Retinal pigment epithelial cell (primary cell): Measurements from ENCODE around the gene MERTK.

ENCODE experiments used
- DNase-seq: peaks from one replicate; pipeline ENCODE4 v3.0.0-alpha.2; 2010; ENCODE audit warnings: low read depth
- H3K4me3 ChIP-seq: 2 replicates; pipeline ENCODE4 v1.5.1; 2011; ENCODE audit warnings: mild to moderate bottlenecking, low read length, control low read depth, moderate library complexity
- TF ChIP-seq, protein P1 (sequence below): conservative IDR thresholded peaks from 2 replicates; pipeline ENCODE4 v1.5.1; 2011; ENCODE audit warnings: low read depth, low read length, control low read depth, inconsistent platforms

The MERTK gene

DNA sequence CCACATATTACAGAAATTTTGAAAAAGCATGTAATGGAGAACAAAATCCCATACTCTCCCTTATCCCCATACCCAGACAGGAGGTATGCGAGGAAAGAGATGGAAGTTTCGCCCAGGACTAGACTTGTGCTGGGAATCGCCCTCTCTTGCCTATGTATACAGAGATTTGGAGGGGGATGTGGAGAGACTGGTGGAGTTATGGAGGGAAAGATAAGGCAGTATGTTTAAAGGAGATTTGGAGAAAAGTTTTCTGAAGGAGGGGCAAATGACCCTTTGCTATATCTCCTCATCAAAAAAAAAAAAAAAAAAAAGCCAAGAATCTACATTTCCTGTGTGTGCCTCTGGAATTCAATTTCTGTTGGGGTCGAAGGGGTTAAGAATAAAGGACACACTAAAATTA is 75.3 kb downstream of the MERTK start:
- TF ChIP-seq, protein P1, sequence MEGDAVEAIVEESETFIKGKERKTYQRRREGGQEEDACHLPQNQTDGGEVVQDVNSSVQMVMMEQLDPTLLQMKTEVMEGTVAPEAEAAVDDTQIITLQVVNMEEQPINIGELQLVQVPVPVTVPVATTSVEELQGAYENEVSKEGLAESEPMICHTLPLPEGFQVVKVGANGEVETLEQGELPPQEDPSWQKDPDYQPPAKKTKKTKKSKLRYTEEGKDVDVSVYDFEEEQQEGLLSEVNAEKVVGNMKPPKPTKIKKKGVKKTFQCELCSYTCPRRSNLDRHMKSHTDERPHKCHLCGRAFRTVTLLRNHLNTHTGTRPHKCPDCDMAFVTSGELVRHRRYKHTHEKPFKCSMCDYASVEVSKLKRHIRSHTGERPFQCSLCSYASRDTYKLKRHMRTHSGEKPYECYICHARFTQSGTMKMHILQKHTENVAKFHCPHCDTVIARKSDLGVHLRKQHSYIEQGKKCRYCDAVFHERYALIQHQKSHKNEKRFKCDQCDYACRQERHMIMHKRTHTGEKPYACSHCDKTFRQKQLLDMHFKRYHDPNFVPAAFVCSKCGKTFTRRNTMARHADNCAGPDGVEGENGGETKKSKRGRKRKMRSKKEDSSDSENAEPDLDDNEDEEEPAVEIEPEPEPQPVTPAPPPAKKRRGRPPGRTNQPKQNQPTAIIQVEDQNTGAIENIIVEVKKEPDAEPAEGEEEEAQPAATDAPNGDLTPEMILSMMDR = no peak
- H3K4me3 ChIP-seq = no peak overlapping the region
- DNase-seq = no peak

DNA sequence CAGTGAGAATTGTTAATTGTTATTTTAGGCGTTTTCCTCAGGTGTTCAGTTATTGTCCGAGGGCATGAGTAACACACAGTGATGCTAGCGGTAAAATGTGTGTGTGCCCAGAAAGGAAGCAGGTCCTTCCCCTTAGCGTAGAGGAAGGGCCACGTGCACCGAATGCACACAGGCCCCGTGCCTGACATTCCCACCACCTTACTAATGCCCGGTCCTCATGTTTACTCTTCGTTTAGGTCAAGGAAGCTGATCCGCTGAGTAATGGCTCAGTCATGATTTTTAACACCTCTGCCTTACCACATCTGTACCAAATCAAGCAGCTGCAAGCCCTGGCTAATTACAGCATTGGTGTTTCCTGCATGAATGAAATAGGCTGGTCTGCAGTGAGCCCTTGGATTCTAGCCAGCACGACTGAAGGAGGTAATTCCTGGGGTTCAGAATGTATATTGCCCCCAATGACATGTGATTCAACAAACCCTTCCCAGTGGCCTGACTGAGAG is 76.7 kb downstream of the MERTK start:
- H3K4me3 ChIP-seq = no peak overlapping the region
- TF ChIP-seq, protein P1 = no peak
- DNase-seq = peak; percentile 95

DNA sequence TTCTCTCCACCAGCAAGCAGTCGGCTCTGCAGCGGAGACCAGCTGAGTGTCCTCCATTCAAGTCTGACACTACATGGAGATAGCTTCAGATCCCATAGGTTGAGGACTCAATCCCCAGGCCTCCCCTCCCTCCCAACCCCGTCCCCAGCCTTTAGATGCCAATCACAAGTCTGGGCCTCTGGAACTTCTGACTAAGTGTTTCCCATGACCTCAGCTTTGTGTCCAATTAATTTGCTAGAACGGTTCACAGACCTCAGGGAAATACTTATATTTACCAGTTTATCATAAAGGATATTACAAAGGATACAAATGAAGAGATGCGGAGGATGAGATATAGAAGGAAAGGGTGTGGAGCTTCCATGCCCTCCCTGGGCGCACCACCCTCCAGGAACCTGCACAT is 77.4 kb downstream of the MERTK start:
- no peak for DNase-seq
- TF ChIP-seq, protein P1 = no peak
- H3K4me3 ChIP-seq = no peak overlapping the region

DNA sequence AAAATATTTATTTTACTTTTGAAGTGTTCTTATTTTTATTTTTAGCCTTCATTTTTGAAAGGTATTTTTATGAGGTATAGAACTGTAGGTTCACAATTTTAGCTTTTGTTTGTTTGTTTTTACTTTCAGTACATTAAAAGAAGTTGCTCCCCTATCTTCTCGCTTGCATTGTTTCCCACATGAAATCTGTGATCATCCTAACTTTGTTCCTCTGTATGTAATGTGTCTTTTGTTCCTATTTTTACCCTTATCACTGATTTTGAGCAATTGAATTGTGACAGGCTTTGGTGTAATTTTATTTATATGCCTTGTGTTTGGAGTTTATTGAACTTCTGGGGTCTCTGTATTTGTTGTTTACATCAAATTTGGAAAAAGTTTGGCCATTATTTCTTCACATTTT is 78.8 kb downstream of the MERTK start:
- DNase-seq = no peak
- H3K4me3 ChIP-seq = no peak overlapping the region
- TF ChIP-seq, protein P1 = no peak

DNA sequence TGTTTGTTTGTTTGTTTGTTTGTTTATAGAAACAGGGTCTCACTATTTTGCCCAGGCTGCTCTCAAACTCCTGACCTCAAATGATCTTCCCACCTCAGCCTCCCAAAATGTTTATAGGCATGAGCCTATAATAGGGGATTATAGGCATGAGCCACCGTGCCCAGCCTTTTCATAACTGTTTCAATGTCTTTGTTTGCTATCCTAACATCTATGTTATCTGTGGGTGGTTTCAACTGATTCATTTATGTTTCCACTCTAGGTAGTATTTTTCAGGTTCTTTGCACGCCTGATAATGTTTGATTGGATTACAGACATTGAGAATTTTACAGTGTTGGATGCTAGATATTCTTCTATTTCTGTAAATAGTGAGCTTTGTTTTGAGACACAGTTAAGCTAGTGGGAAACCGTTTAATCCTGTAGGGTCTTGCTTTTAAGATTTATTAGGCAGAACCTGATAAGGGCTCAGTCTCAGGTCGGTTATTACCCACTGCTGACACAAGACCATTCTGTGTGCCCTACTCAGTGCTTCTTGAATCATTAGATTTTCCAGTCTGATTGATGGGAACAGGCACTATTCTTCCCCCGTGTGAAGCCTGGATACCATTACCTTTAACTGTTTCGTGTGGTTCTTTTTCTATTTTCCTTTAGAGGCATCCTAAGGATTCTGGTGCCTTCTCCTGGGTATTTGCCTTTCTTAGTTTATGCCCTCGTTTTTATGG is 80.2 kb downstream of the MERTK start:
- DNase-seq = no peak
- TF ChIP-seq, protein P1 = no peak
- no peak overlapping the region for H3K4me3 ChIP-seq

DNA sequence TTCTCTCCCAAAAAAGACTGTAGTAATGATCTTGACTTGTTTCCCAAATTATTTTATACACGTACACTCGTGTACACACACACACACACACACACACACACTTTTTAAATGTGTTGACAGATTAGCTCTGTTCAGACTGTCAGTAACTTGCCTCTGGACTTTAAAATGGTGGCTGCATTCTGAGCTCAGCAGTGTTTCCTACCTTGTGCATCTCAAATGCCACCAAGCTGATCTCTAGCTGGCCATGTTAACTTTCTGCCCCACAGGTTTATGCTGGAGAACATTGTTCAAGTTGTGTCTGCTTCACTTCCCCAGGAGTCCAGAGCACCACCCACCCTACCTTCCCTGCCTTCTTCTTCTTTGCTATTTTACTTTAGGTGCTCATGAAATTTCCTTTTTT is 83.3 kb downstream of the MERTK start:
- H3K4me3 ChIP-seq = no peak overlapping the region
- DNase-seq = no peak
- TF ChIP-seq, protein P1 = no peak

DNA sequence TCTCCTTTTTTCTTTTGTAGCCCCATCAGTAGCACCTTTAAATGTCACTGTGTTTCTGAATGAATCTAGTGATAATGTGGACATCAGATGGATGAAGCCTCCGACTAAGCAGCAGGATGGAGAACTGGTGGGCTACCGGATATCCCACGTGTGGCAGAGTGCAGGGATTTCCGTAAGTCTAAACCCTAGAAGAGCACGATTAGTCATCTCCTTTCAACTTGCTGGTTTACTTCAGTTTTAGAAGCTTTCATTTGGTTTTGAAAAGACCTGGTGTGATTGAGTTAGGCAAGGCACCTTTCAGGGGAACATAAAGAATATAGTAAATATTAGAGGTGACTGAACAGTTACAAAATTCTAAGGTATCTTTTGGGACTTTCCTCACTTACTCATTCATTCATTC is 84.4 kb downstream of the MERTK start:
- no peak for DNase-seq
- TF ChIP-seq, protein P1 = no peak

More for the DNA sequence above, 84.4 kb downstream of the MERTK start:
- no peak overlapping the region for H3K4me3 ChIP-seq
